Bronchial epithelial cell (primary cell): ENCODE data around the gene FGA. TPM values are rescaled to one million over a fixed set of nuclear protein-coding genes. Genes with fewer than 3 reads are reported as not detected.
"Not testable (repeated sequence)": the region's sequence is repeated elsewhere in the genome, so short reads cannot be mapped to it uniquely, and the experiment has no call there.

Source experiments
- DNase-seq: peaks from one replicate; pipeline ENCODE4 v3.0.0-alpha.2; 2010; ENCODE audit warnings: low read depth
- FAIRE-seq: peaks from 2 replicates; lab custom pipeline; 2011; peaks lifted over from hg19 to GRCh38; lab: Jason Lieb, UNC
- H3K27me3 ChIP-seq: 2 replicates; pipeline ENCODE4 v1.5.1; 2011; ENCODE audit warnings: low read length; ENCODE audit not compliant: control insufficient read depth, insufficient read depth
- H3K36me3 ChIP-seq: 2 replicates; pipeline ENCODE4 v1.5.1; 2011; ENCODE audit warnings: low read length; ENCODE audit not compliant: control insufficient read depth, insufficient read depth
- H3K4me3 ChIP-seq: 2 replicates; pipeline ENCODE4 v1.5.1; 2011; ENCODE audit warnings: mild to moderate bottlenecking, low read depth, low read length, control low read depth
- CTCF ChIP-seq: IDR thresholded peaks from 2 replicates; pipeline ENCODE4 v1.5.1; 2011; ENCODE audit warnings: mild to moderate bottlenecking, moderate library complexity, low read length, control low read depth, inconsistent platforms; ENCODE audit not compliant: insufficient read depth, severe bottlenecking
- total RNA-seq: library from RNA; depleted of rRNA; stranded (reverse); fragments of >200 nt; gene quantifications from 2 replicates; pipeline ENCODE4 v1.2.1, GENCODE V29; 2014

The FGA gene
- total RNA-seq, 1 donor from 2014 or later = not detected

DNA sequence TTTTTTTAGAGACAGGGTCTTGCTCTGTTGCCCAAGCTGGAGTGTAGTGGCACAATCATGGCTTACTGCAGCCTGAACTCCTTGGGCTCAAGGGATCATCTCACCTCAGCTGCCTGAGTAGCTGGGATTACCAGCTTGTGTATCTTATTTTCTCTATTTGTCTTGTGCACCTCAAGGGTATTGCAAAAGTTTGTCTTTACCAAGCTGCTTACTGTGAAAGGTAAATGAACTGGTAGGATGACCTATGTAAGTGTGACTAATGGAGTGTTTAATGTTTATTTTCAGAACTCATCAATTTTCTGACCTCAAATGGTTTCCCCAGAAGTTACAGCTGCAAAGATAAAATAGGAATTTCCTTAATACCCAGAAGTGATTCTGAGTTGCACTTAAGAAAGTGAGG lies 5.3 kb upstream of the FGA start:
- FAIRE-seq = no peak
- no peaks in the 10 kb centered on the region for H3K36me3 ChIP-seq
- H3K4me3 ChIP-seq = no peak overlapping the region
- DNase-seq = peak; percentile 78
- no peak for TF ChIP-seq CTCF
- no peaks in the 10 kb centered on the region for H3K27me3 ChIP-seq

DNA sequence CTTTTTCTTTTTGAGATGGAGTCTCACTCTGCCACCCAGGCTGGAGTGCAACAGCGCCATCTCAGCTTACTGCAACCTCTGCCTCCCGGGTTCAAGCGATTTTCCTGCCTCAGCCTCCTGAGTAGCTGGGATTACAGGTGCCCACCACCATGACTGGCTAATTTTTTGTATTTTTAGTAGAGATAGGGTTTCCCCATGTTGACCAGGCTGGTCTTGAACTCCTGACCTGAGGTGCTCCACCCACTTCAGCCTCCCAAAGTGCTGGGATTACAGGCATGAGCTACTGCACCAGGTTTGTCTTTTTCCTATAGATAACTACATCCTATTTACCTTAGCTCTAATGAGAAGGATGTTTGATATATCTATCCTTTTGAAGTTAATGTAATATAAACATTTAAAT lies 3.8 kb upstream of the FGA start:
- not testable (repeated sequence) for H3K27me3 ChIP-seq, H3K4me3 ChIP-seq, H3K36me3 ChIP-seq, DNase-seq, FAIRE-seq

- Histone ChIP-seq H3K4me3 (no peak overlapping the region), H3K36me3 (no peaks in the 10 kb centered on the region), H3K27me3 (no peaks in the 10 kb centered on the region)
- DNase-seq (no peak), FAIRE-seq (no peak)
- no peak for TF ChIP-seq CTCF
These were observed 3.3 kb upstream of the FGA start for GRCh38 chr4:154593868-154594267.

DNA sequence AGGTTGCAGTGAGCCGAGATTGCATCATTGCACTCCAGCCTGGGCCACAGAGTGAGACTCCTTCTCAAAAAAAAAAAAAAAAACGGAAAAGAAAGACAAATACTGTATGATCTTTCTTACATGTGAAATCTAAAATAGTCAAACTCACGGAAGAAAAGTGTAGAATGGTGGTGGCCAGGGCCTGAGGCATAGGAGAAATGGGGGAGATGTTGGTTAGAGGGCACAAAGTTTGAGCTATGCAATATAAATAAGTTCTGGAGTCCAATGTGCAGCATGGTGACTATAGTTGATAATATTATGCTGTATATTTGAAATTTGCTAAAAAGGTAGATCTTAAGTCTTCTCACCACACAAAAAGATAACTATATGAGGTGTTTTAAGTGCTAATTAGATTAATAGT lies 1.3 kb upstream of the FGA start:
- no peak for TF ChIP-seq CTCF
- no peak overlapping the region for H3K4me3 ChIP-seq
- no peaks in the 10 kb centered on the region for H3K27me3 ChIP-seq
- no peaks in the 10 kb centered on the region for H3K36me3 ChIP-seq
- no peak for DNase-seq
- no peak for FAIRE-seq

DNA sequence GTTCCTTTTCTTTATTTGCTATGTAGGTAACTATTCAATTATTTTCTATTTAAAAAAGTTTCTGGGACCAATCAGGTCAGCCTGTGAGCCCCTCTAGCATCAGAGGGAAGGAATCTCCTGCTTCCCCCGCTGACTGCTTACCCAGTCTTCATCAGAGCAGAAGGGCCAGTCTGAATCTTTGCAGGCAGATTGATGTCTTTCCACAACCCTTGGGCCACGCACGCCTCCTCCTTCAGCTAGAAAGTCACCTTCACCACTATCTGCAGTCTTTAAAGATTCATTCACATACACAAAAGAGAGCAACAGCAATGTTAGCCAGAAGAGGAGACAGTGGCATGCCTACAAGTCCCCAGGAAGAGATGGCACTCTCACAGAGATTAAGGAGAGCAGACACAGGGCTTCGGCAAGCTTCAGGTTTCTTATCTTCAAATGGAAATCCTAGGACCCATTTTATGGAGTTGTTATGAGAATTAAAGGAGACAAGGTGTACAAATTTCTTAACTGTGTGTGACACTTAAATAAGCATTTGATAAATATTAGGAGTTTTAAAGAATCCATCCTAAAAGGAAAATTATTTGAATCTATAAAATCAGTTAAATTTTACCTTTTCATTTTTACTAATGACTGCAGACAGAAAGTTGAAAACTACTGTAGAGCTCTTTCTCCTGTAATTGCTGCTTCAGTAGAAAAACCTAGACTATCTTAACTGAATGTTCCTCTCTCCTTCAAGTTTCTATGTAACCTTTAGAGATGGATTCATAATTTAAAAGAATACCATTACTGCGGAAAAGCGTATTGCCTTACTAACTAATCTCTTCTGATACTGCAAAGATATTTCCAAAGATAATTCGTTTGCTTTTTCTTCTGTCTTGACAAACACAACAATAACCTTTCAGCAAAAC lies 995 bp downstream of the FGA start:
- H3K4me3 ChIP-seq = no peak overlapping the region
- FAIRE-seq = no peak
- no peak for TF ChIP-seq CTCF
- H3K36me3 ChIP-seq = no peaks in the 10 kb centered on the region
- H3K27me3 ChIP-seq = no peaks in the 10 kb centered on the region
- DNase-seq = no peak

DNA sequence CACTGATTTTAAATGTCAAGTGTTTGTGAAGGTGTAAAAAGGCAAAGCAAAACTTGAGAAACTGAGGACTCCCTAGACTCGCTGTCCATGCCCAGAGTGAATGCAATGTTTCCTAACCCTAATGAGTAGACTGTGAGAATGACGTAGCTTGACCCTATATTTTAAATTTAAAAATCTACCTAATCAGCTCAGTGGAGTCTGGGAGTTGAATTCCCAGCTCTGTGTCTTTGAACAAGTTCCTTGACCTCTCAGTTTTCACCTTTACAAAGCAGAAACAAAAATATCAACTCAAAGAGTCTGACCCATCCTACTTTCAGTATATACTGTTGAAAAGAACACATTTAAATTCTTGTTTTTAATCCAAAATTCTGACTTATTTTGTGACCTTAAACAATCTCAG lies 2.3 kb downstream of the FGA start:
- Histone ChIP-seq H3K36me3 (no peaks in the 10 kb centered on the region), H3K27me3 (no peaks in the 10 kb centered on the region), H3K4me3 (no peak overlapping the region)
- no peak for DNase-seq
- FAIRE-seq = no peak
- no peak for TF ChIP-seq CTCF
